NCI-H128 (cell line): ENCODE data around the gene TEX29.

Experiments
- DNase-seq: peaks from one replicate; lab custom pipeline; 2025; ENCODE audit not compliant: unreplicated experiment; lab: John Stamatoyannopoulos, UW

The TEX29 gene

GRCh38 chr13:111390522-111391270, 70.3 kb downstream of the TEX29 start:
- DNase-seq, result no peak

GRCh38 chr13:111392486-111392885, 72.0 kb downstream of the TEX29 start:
- DNase-seq, result no peak

- no peak for DNase-seq
Observed at GRCh38 chr13:111393221-111393790, 72.9 kb downstream of the TEX29 start.
